Colonic mucosa (tissue), 4 donors: Measurements from ENCODE around the gene BNIP5. TPM values are rescaled to one million over a fixed set of nuclear protein-coding genes. Genes with fewer than 3 reads are reported as not detected.
"Not testable (repeated sequence)": the region's sequence is repeated elsewhere in the genome, so short reads cannot be mapped to it uniquely, and the experiment has no call there.

ENCODE experiments used
- DNase-seq: peaks from one replicate; pipeline ENCODE4 v3.0.0-alpha.2; 2020
- H3K27ac ChIP-seq: fragments of 200-600 bp; one replicate; pipeline ENCODE4 v1.8.0; 2021
- H3K27me3 ChIP-seq: fragments of 200-600 bp; one replicate; pipeline ENCODE4 v1.8.0; 2021
- H3K36me3 ChIP-seq: fragments of 200-600 bp; one replicate; pipeline ENCODE4 v1.8.0; 2021
- H3K4me1 ChIP-seq: fragments of 200-600 bp; one replicate; pipeline ENCODE4 v1.8.0; 2021; ENCODE audit warnings: mild to moderate bottlenecking
- H3K4me3 ChIP-seq: fragments of 200-600 bp; one replicate; pipeline ENCODE4 v1.8.0; 2021
- H3K9ac ChIP-seq, 2 donors: one replicate each; pipeline ENCODE4 v1.7.0; 2013; ENCODE audit warnings: control low read depth in 2 of 2, low read depth in 2 of 2, low read length in 2 of 2
- H3K9me3 ChIP-seq: fragments of 200-600 bp; one replicate; pipeline ENCODE4 v1.8.0; 2021
- intact Hi-C: fragments of 100-400 bp; cut with DNase I; formaldehyde crosslinking; loops from one replicate; pipeline ENCODE4 v1.14.1; 2022
- total RNA-seq, 2 donors: library from RNA; stranded (reverse); fragmentation: NEBNext Ultra II Directional in 1 of 2; extraction: Animal tissue kit (Norgen Biotek cat#: 25700) in 1 of 2; gene quantifications; one replicate each; pipeline ENCODE4 v1.2.1, GENCODE V29; 2021
- TF ChIP-seq, protein P1 (sequence below): fragments of 200-600 bp; IDR thresholded peaks from one replicate; pipeline ENCODE4 v1.8.0; 2022; ENCODE audit warnings: antibody characterized with exemption, mild to moderate bottlenecking
- donor health status: healthy.
- donor health status: DM: no; HTN: no; CAD: no.
- donor health status: DM: no; HTN: no; CAD: no.

The BNIP5 gene
- total RNA-seq, 2 donors from 2014 or later = 4.7 to 7.8 TPM

DNA sequence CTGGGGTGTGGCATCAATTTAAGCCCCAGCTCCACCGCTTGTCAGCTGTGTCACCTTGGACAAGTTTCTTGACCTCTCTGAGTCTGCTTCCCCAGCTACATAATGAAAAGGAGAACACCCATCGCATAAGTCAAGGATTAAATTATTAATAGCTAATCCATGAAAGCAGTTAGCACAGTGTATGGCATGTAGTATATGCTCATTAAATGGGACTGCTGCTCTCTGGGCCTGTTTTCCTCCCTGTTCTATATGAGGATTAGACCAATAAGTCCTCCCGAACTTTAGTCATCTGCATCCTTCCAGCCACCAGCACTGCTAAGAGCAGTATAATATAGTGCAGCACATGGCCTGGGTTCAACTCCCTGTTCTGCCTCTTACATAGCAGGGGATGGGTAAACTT lies 31.1 kb upstream of the BNIP5 start:
- Histone ChIP-seq H3K27ac (no peak overlapping the region), H3K9me3 (no peaks in the 10 kb centered on the region), H3K4me1 (no peaks in the 10 kb centered on the region), H3K9ac (no peak overlapping the region), H3K4me3 (no peak overlapping the region), H3K27me3 (no peaks in the 10 kb centered on the region), H3K36me3 (no peaks in the 10 kb centered on the region)
- intact Hi-C loops = no loop called here
- TF ChIP-seq, protein P1, sequence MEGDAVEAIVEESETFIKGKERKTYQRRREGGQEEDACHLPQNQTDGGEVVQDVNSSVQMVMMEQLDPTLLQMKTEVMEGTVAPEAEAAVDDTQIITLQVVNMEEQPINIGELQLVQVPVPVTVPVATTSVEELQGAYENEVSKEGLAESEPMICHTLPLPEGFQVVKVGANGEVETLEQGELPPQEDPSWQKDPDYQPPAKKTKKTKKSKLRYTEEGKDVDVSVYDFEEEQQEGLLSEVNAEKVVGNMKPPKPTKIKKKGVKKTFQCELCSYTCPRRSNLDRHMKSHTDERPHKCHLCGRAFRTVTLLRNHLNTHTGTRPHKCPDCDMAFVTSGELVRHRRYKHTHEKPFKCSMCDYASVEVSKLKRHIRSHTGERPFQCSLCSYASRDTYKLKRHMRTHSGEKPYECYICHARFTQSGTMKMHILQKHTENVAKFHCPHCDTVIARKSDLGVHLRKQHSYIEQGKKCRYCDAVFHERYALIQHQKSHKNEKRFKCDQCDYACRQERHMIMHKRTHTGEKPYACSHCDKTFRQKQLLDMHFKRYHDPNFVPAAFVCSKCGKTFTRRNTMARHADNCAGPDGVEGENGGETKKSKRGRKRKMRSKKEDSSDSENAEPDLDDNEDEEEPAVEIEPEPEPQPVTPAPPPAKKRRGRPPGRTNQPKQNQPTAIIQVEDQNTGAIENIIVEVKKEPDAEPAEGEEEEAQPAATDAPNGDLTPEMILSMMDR = no peak
- no peak for DNase-seq

DNA sequence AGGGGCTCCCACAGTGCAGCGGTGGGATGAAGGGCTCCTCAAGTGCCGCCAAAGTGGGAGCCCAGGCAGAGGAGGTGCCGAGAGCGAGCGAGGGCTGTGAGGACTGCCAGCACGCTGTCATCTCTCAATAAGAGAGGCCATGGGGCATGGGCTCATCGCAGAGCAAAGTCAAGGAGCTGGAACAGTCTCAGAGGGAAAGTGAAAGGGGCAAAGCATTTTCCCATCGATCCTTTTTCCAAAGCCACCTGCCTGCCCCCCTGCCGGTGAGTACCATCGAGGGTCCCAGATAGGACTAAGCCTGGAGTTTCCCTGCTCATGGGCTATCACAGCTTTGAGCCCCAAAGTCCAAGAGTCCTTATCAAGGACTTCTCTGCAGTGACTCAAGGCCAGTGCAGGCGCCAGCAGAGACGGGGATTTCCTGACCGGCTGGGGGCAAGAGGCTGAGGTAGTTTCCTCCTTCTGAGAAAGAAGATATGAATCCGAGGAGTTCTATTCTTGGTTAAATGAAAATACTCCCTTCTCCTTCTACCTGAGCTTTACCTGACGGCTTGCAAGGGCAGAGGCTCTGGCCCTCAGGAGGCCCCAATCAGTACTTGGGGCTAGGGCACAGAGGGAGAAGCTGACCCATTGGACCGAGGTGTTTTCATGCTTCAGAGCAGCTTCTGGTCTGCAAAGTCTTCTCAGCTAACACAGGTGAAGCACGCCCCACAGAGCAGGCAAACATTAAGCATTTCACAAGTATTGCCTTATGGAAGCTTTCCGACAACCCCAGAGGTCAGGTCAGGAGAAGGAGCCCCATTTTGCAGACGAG lies 28.2 kb upstream of the BNIP5 start:
- TF ChIP-seq, protein P1 = no peak
- H3K27ac ChIP-seq = no peak overlapping the region
- intact Hi-C loops = loop anchor here (5.0 kb wide), 1 partner anchor 243 kb away; no protein-coding TSS in a partner anchor
- H3K9ac ChIP-seq = no peak overlapping the region
- H3K27me3 ChIP-seq = no peaks in the 10 kb centered on the region
- no peaks in the 10 kb centered on the region for H3K9me3 ChIP-seq
- no peak overlapping the region for H3K4me3 ChIP-seq
- H3K36me3 ChIP-seq = no peaks in the 10 kb centered on the region
- H3K4me1 ChIP-seq = no peaks in the 10 kb centered on the region
- DNase-seq = no peak

DNA sequence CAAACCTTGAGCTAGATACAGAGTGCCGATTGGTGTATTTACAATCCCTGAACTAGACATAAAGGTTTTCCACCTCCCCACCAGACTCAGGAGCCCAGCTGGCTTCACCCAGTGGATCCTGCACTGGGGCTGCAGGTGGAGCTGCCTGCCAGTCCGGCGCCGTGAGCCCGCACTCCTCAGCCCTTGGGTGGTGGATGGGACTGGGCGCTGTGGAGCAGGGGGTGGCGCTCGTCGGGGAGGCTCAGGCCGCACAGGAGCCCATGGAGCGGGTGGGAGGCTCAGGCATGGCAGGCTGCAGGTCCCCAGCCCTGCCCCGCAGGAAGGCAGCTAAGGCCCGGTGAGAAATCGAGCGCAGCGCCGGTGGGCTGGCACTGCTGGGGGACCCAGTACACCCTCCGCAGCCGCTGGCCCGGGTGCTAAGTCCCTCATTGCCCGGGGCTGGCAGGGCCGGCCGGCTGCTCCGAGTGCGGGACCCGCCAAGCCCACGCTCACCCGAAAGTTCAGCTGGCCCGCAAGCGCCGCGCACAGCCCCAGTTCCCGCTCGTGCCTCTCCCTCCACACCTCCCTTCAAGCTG lies 27.5 kb upstream of the BNIP5 start:
- H3K4me3 ChIP-seq, H3K4me1 ChIP-seq, H3K9me3 ChIP-seq, H3K27me3 ChIP-seq, H3K27ac ChIP-seq, H3K9ac ChIP-seq, H3K36me3 ChIP-seq, DNase-seq: not testable (repeated sequence)
- intact Hi-C loops = loop anchor here (5.0 kb wide), 1 partner anchor 242 kb away; no protein-coding TSS in a partner anchor

DNA sequence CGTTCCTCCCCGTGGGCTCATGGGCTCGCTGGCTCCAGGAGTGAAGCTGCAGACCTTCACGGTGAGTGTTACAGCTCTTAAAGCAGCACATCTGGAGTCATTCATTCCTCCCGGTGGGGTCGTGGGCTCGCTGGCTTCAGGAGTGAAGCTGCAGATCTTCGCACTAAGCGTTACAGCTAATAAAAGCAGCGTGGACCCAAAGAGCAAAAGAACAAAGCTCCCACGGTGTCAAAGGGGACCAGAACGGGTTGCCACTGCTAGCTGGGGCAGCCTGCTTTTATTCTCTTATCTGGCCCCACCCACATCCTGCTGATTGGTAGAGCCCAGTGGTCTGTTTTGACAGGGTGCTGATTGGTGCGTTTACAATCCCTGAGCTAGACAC lies 26.7 kb upstream of the BNIP5 start:
- not testable (repeated sequence) for H3K9me3 ChIP-seq, H3K27ac ChIP-seq, H3K36me3 ChIP-seq, H3K4me1 ChIP-seq, H3K27me3 ChIP-seq, H3K9ac ChIP-seq, H3K4me3 ChIP-seq, DNase-seq
- intact Hi-C loops = loop anchor here (5.0 kb wide), 1 partner anchor 241 kb away; no protein-coding TSS in a partner anchor

DNA sequence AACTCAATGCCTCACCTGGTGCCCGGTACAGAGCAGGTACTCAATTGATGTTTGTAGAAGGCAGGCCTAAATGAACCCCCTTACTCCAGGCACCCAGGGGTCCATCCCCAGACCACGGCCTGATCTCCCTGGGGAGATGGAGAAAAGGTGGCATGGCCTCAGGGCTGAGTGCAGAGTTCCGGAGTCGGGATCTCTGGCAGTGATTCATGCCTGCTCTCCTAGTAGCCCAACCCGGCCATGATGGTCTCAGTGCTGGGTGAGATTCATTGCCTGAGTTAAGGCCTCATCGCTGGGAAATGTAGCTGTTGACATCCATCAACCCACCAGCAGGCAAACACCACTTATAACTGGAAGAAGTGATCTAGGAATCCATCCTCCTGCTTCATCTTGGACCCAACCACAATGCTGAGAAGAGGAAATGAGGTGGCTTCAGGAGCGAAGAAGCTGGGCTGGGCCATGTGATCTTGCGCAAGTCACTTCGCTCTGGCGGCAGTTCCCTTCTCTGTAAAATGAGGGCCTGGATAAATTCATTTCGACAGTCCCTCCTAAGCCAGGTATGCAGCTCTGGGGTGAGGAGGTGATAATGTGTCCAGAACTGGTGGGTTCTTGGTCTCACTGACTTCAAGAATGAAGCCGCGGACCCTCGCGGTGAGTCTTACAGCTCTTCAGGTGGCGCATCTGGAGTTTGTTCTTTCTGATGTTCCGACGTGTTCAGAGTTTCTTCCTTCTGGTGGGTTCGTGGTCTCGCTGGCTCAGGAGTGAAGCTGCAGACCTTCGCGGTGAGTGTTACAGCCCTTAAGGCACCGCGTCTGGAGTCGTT lies 26.1 kb upstream of the BNIP5 start:
- H3K4me1 ChIP-seq = no peaks in the 10 kb centered on the region
- H3K9me3 ChIP-seq = no peaks in the 10 kb centered on the region
- intact Hi-C loops = loop anchor here (5.0 kb wide), 1 partner anchor 240 kb away; no protein-coding TSS in a partner anchor
- H3K9ac ChIP-seq = no peak overlapping the region
- H3K27me3 ChIP-seq = no peaks in the 10 kb centered on the region
- no peak overlapping the region for H3K4me3 ChIP-seq
- no peak overlapping the region for H3K27ac ChIP-seq
- no peaks in the 10 kb centered on the region for H3K36me3 ChIP-seq
- DNase-seq = no peak
- TF ChIP-seq, protein P1 = no peak

DNA sequence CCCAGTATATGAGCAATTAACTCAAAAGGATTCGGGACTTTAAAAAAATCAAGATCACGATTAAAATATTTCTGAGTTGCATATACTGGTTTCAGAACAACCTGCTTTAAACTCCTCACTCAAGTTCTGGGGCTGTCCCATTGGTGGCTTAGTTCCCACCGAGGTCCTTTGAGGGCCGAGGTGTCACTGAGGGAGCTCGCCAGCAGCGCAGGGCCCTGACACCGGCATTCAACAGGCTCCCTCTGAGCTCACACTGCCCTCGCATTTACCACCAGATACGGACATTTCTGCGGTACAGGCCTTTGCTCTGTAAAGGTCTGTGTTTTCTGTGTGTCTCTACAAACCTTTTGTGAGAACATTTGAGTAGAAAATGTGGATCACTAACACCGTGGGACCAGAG lies 24.4 kb upstream of the BNIP5 start:
- Histone ChIP-seq H3K4me3 (no peak overlapping the region), H3K36me3 (no peaks in the 10 kb centered on the region), H3K27me3 (no peaks in the 10 kb centered on the region), H3K27ac (no peak overlapping the region), H3K4me1 (no peaks in the 10 kb centered on the region), H3K9me3 (no peaks in the 10 kb centered on the region), H3K9ac (no peak overlapping the region)
- TF ChIP-seq, protein P1 = no peak
- DNase-seq = no peak
- intact Hi-C loops = loop anchor here (5.0 kb wide), 1 partner anchor 239 kb away; no protein-coding TSS in a partner anchor
